ENCODE results near the gene NAP1L4. TPM values are rescaled to one million over a fixed set of nuclear protein-coding genes. Genes with fewer than 3 reads are reported as not detected.

Gene NAP1L4
- total RNA-seq, 1 experiment from 2014 or later = 274 TPM

DNA sequence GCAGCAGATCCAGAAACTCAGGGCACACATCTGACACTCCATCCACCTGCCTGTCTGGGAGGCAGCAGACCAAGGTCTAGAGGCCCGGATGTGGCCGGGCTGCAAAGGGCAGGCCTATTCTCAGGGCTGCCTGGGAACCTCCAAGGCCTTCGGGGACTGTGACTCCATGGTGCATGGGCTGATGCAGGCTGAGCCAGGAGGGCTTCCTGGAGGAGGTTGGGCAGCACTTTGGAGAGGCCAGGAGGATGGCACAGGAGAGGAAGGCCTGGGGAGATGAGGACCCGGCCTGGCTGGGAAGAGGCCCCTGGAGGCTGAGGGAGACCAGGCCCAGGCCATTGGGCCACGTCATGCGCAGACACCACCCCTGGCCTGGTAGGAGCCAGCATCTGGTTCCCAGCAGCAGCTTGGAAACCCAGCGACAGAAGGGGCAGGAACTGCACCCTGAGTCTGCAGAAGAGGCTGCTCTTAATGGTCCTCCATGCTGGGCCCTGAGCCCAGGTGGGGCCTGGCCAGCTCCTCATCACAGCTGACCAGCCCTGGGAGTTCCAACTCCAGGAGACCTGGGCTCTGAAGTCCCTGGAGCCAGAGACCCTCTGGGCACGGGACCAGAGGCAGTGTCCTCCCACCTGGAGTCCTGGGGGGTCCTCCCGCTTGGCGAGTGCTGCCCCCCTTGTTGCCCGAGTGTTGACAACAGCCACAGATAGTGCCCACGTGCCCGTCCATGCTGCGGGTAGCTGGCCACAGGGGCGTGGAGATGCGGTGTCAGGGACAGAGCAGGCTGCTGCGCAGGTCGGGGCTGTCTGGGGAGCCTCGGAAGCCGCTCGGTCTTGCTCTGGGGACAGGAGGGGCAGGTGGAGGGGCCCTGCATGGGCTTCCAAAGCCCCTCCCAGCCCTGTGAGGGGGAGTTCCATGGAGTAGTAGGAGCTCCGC, 68.4 kb downstream of the NAP1L4 start:
- DNase-seq (ENCODE audit: low read depth, low spot score) (no peak), ATAC-seq (peak; percentile 2; the same call in 1 of the 2 replicates)
- intact Hi-C loops (cut with micrococcal nuclease; ENCODE audit: unreplicated experiment) (no loop called here), in situ Hi-C loops (cut with HindIII; ENCODE audit: low pct_unique_long_range_greater_than_20kb, low sequenced_read_pairs) (no loop called here)
- ChIA-PET POLR2A (no interaction called here), CTCF (interaction anchor here (0.7 to 0.9 kb wide), 2 partner anchors 22 to 30 kb away, joined by 5 read pairs; no protein-coding TSS in a partner anchor)
- Histone ChIP-seq H3K27ac (ENCODE audit: low read length) (peak overlapping the region; percentile 41), H3K27me3 (ENCODE audit: control insufficient read depth, insufficient read depth, low read length) (no peaks in the 10 kb centered on the region), H3K36me3 (ENCODE audit: control insufficient read depth, insufficient read depth, low read length) (no peaks in the 10 kb centered on the region; the same call in 1 of the 2 replicates), H3K9me3 (ENCODE audit: control insufficient read depth, insufficient read depth, low read depth, low read length) (no peaks in the 10 kb centered on the region), H3K4me1 (ENCODE audit: control insufficient read depth, insufficient read depth, low read length) (peaks cover 37% of the 10 kb centered on the region), H3K4me3 (ENCODE audit: low read depth in 2 of 2, low read length in 2 of 2) (no peak overlapping the region)
- BruUV-seq (replicated peaks) = no TSS peak
- TF ChIP-seq SIN3A (IDR thresholded peaks at IDR 0.05; ENCODE audit: borderline replicate concordance, insufficient read depth, low read depth, low read length) (no peak), POLR2AphosphoS5 (IDR thresholded peaks at IDR 0.05; ENCODE audit: low read depth, low read length) (no peak), TCF7L2 (IDR thresholded peaks at IDR 0.05; ENCODE audit: low read depth, low read length) (no peak)
- TF ChIP-seq, protein P1, sequence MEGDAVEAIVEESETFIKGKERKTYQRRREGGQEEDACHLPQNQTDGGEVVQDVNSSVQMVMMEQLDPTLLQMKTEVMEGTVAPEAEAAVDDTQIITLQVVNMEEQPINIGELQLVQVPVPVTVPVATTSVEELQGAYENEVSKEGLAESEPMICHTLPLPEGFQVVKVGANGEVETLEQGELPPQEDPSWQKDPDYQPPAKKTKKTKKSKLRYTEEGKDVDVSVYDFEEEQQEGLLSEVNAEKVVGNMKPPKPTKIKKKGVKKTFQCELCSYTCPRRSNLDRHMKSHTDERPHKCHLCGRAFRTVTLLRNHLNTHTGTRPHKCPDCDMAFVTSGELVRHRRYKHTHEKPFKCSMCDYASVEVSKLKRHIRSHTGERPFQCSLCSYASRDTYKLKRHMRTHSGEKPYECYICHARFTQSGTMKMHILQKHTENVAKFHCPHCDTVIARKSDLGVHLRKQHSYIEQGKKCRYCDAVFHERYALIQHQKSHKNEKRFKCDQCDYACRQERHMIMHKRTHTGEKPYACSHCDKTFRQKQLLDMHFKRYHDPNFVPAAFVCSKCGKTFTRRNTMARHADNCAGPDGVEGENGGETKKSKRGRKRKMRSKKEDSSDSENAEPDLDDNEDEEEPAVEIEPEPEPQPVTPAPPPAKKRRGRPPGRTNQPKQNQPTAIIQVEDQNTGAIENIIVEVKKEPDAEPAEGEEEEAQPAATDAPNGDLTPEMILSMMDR (IDR thresholded peaks at IDR 0.05) = no peak
- TF ChIP-seq, protein P2, sequence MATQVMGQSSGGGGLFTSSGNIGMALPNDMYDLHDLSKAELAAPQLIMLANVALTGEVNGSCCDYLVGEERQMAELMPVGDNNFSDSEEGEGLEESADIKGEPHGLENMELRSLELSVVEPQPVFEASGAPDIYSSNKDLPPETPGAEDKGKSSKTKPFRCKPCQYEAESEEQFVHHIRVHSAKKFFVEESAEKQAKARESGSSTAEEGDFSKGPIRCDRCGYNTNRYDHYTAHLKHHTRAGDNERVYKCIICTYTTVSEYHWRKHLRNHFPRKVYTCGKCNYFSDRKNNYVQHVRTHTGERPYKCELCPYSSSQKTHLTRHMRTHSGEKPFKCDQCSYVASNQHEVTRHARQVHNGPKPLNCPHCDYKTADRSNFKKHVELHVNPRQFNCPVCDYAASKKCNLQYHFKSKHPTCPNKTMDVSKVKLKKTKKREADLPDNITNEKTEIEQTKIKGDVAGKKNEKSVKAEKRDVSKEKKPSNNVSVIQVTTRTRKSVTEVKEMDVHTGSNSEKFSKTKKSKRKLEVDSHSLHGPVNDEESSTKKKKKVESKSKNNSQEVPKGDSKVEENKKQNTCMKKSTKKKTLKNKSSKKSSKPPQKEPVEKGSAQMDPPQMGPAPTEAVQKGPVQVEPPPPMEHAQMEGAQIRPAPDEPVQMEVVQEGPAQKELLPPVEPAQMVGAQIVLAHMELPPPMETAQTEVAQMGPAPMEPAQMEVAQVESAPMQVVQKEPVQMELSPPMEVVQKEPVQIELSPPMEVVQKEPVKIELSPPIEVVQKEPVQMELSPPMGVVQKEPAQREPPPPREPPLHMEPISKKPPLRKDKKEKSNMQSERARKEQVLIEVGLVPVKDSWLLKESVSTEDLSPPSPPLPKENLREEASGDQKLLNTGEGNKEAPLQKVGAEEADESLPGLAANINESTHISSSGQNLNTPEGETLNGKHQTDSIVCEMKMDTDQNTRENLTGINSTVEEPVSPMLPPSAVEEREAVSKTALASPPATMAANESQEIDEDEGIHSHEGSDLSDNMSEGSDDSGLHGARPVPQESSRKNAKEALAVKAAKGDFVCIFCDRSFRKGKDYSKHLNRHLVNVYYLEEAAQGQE (IDR thresholded peaks at IDR 0.05; ENCODE audit: insufficient read depth in 1 of 2, low read depth in 2 of 2, low read length in 1 of 2) = no peak

DNA sequence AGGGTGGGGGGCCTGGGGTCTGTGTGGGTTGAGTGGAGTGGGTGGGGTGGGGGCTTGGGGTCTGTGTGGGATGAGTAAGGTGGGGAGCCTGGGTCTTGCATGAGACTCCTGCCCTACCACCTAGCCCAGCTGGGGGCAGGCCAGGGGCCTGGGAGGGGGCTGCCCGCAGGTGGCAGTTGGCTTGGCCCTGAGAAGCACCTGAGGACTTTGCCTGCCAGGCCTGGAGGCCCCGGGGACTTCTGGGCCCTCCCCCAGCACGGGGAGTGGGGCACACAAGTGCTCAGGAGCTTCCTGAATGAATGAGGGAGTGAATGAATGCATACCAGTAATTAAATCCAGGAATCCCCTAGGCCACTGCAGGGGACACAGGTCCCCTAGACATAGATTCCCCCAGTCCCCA, 69.5 kb downstream of the NAP1L4 start:
- H3K27me3 ChIP-seq (ENCODE audit: control insufficient read depth, insufficient read depth, low read length) = no peaks in the 10 kb centered on the region
- no TSS peak for BruUV-seq (replicated peaks)
- in situ Hi-C loops (cut with HindIII; ENCODE audit: low pct_unique_long_range_greater_than_20kb, low sequenced_read_pairs) (no loop called here), intact Hi-C loops (cut with micrococcal nuclease; ENCODE audit: unreplicated experiment) (no loop called here)
- H3K4me1 ChIP-seq (ENCODE audit: control insufficient read depth, insufficient read depth, low read length) = peaks cover 35% of the 10 kb centered on the region
- TF ChIP-seq TCF7L2 (IDR thresholded peaks at IDR 0.05; ENCODE audit: low read depth, low read length) = no peak
- TF ChIP-seq, protein P2 (IDR thresholded peaks at IDR 0.05; ENCODE audit: insufficient read depth in 1 of 2, low read depth in 2 of 2, low read length in 1 of 2) = no peak
- TF ChIP-seq, protein P1 (IDR thresholded peaks at IDR 0.05) = no peak
- TF ChIP-seq POLR2AphosphoS5 (IDR thresholded peaks at IDR 0.05; ENCODE audit: low read depth, low read length) = no peak
- POLR2A ChIA-PET = interaction anchor here (0.6 kb wide), 1 partner anchor 20 kb away, joined by 3 read pairs; a partner anchor contains a TSS
- DNase-seq (ENCODE audit: low read depth, low spot score) (no peak), ATAC-seq (no peak)
- H3K27ac ChIP-seq (ENCODE audit: low read length) = no peak overlapping the region
- H3K9me3 ChIP-seq (ENCODE audit: control insufficient read depth, insufficient read depth, low read depth, low read length) = no peaks in the 10 kb centered on the region
- CTCF ChIA-PET = interaction anchor here (0.7 kb wide), 1 partner anchor 29 kb away, joined by 5 read pairs; no protein-coding TSS in a partner anchor
- H3K4me3 ChIP-seq (ENCODE audit: low read depth in 2 of 2, low read length in 2 of 2) = no peak overlapping the region
- H3K36me3 ChIP-seq (ENCODE audit: control insufficient read depth, insufficient read depth, low read length) = no peaks in the 10 kb centered on the region

Measured in Panc1 (cell line).